HG02943 (cell line): ENCODE measurements around the gene TET1.
"Not testable (repeated sequence)": the region's sequence is repeated elsewhere in the genome, so short reads cannot be mapped to it uniquely, and the experiment has no call there.

Source experiments
- ATAC-seq: cut with Tn5 transposase; IDR thresholded peaks from one replicate; pipeline ENCODE4 v1.9.1; 2021; ENCODE audit warnings: mild to moderate bottlenecking, low read depth, moderate library complexity; ENCODE audit not compliant: unreplicated experiment

TET1 gene

GRCh38 chr10:68604441-68604840 lies 44.3 kb downstream of the TET1 start:
- no peak for ATAC-seq

- ATAC-seq, result no peak
Measured at GRCh38 chr10:68606918-68607317, 46.8 kb downstream of the TET1 start.

- not testable (repeated sequence) for ATAC-seq
Measured at GRCh38 chr10:68610023-68610422, 49.9 kb downstream of the TET1 start.

GRCh38 chr10:68611227-68611626 lies 51.1 kb downstream of the TET1 start:
- ATAC-seq, result no peak

- ATAC-seq, result not testable (repeated sequence)
Measured at GRCh38 chr10:68613974-68614373, 53.8 kb downstream of the TET1 start.

GRCh38 chr10:68617691-68618090 lies 57.6 kb downstream of the TET1 start:
- ATAC-seq, result not testable (repeated sequence)

- no peak for ATAC-seq
Measured at GRCh38 chr10:68618234-68618633, 58.1 kb downstream of the TET1 start.

GRCh38 chr10:68619595-68619994 lies 59.5 kb downstream of the TET1 start:
- ATAC-seq, result no peak

- ATAC-seq, result no peak
Measured at GRCh38 chr10:68625316-68625921, 65.3 kb downstream of the TET1 start.

GRCh38 chr10:68628576-68629127 lies 68.5 kb downstream of the TET1 start:
- no peak for ATAC-seq

GRCh38 chr10:68632271-68632560 lies 72.1 kb downstream of the TET1 start:
- not testable (repeated sequence) for ATAC-seq

GRCh38 chr10:68633281-68633680 lies 73.1 kb downstream of the TET1 start:
- no peak for ATAC-seq

GRCh38 chr10:68633816-68634466 lies 73.8 kb downstream of the TET1 start:
- ATAC-seq, result no peak

GRCh38 chr10:68636335-68636734 lies 76.2 kb downstream of the TET1 start:
- no peak for ATAC-seq

- not testable (repeated sequence) for ATAC-seq
Measured at GRCh38 chr10:68643550-68643949, 83.4 kb downstream of the TET1 start.

GRCh38 chr10:68647672-68648341 lies 87.7 kb downstream of the TET1 start:
- no peak for ATAC-seq

- no peak for ATAC-seq
Measured at GRCh38 chr10:68655620-68656126, 95.5 kb downstream of the TET1 start.

GRCh38 chr10:68665841-68666240 lies 105.7 kb downstream of the TET1 start:
- ATAC-seq, result no peak

- no peak for ATAC-seq
Measured at GRCh38 chr10:68666280-68666760, 106.2 kb downstream of the TET1 start.

- ATAC-seq, result no peak
Measured at GRCh38 chr10:68668231-68668630, 108.1 kb downstream of the TET1 start.

- ATAC-seq, result no peak
Measured at GRCh38 chr10:68668972-68669371, 108.8 kb downstream of the TET1 start.
